PC-9 (cell line): ENCODE results near the gene PCMTD2. TPM values are rescaled to one million over a fixed set of nuclear protein-coding genes. Genes with fewer than 3 reads are reported as not detected.

Source experiments
- BruUV-seq: library from RNA; stranded (reverse); fragments of 400-500 nt; replicated peaks from 2 replicates; lab custom pipeline; 2021; lab: Mats Ljungman, UMichigan
- CTCF ChIA-PET: fragments of 300-600 bp; sonication (Branson Sonifier 250); formaldehyde crosslinking; loops from one replicate; lab custom pipeline; 2022; ENCODE audit warnings: antibody characterized with exemption; lab: Charles Lee
- POLR2A ChIA-PET: fragments of 300-600 bp; sonication (Branson Sonifier 250); formaldehyde crosslinking; loops from one replicate; lab custom pipeline; 2022; ENCODE audit warnings: antibody characterized with exemption; ENCODE audit not compliant: unreplicated experiment; lab: Charles Lee
- DNase-seq, 2 experiments: peaks; one replicate each; pipeline versions ENCODE4 v3.0.0 to v3.0.0-alpha.2; 2015 to 2022; ENCODE audit warnings: mixed read lengths in 1 of 2
- H2AFZ ChIP-seq: fragments of 200-600 bp; sonication (generic); 2 replicates; pipeline ENCODE4 v1.8.1; 2017; ENCODE audit warnings: antibody characterized with exemption
- H3F3A ChIP-seq: fragments of 200-600 bp; sonication (generic); 2 replicates; pipeline ENCODE4 v1.8.1; 2017; ENCODE audit warnings: antibody characterized with exemption, mild to moderate bottlenecking, low read depth; ENCODE audit not compliant: insufficient read depth
- H3K27ac ChIP-seq: fragments of 200-600 bp; sonication (generic); 2 replicates; pipeline ENCODE4 v1.6.1; 2016; ENCODE audit warnings: mixed run types
- H3K27me3 ChIP-seq: fragments of 200-600 bp; sonication (generic); 2 replicates; pipeline ENCODE4 v1.6.1; 2016; ENCODE audit warnings: low read depth, mixed run types; ENCODE audit not compliant: insufficient read depth
- H3K36me3 ChIP-seq: fragments of 200-600 bp; sonication (generic); 2 replicates; pipeline ENCODE4 v1.6.1; 2016; ENCODE audit warnings: low read depth, mixed run types
- H3K4me1 ChIP-seq: fragments of 200-600 bp; sonication (generic); replicated peaks from 2 replicates; pipeline ENCODE4 v1.6.1; 2016; ENCODE audit warnings: mixed run types; ENCODE audit not compliant: insufficient read depth
- H3K4me2 ChIP-seq: fragments of 200-600 bp; sonication (generic); 2 replicates; pipeline ENCODE4 v1.6.1; 2017; ENCODE audit warnings: mixed run types
- H3K4me3 ChIP-seq: fragments of 200-600 bp; sonication (generic); 2 replicates; pipeline ENCODE4 v1.6.1; 2016; ENCODE audit warnings: mixed run types
- H3K79me2 ChIP-seq: fragments of 200-600 bp; sonication (generic); 2 replicates; pipeline ENCODE4 v1.6.1; 2017; ENCODE audit warnings: low read depth, mixed run types
- H3K9me2 ChIP-seq: fragments of 200-600 bp; sonication (generic); 2 replicates; pipeline ENCODE4 v1.8.1; 2017; ENCODE audit warnings: mild to moderate bottlenecking; ENCODE audit not compliant: insufficient read depth
- H3K9me3 ChIP-seq: fragments of 200-600 bp; sonication (generic); 2 replicates; pipeline ENCODE4 v1.8.1; 2016; ENCODE audit warnings: low read depth; ENCODE audit not compliant: insufficient read depth
- H4K20me1 ChIP-seq: fragments of 200-600 bp; sonication (generic); 2 replicates; pipeline ENCODE4 v1.8.1; 2017; ENCODE audit not compliant: insufficient read depth
- CTCF ChIP-seq: fragments of 200-600 bp; sonication (generic); conservative IDR thresholded peaks from 2 replicates; pipeline ENCODE4 v1.6.1; 2017; ENCODE audit warnings: mixed run types, antibody characterized with exemption, mild to moderate bottlenecking, moderate library complexity
- EZH2 ChIP-seq: fragments of 200-600 bp; sonication (generic); IDR thresholded peaks from 2 replicates; pipeline ENCODE4 v1.8.0; 2017; ENCODE audit warnings: antibody characterized with exemption, low read depth
- intact Hi-C: fragments of 100-400 bp; cut with micrococcal nuclease; formaldehyde crosslinking; loops from one replicate; pipeline ENCODE4 v1.10.0; 2022; ENCODE audit not compliant: unreplicated experiment
- total RNA-seq: library from RNA; stranded (reverse); gene quantifications from 2 replicates; pipeline ENCODE4 v1.2.3, GENCODE V29; 2021

Gene PCMTD2
- total RNA-seq, 1 experiment from 2014 or later = 86.5 TPM

- Histone ChIP-seq H3K27ac (no peak overlapping the region), H3F3A (no peaks in the 10 kb centered on the region), H3K4me1 (peaks cover 15% of the 10 kb centered on the region), H3K79me2 (peaks cover 31% of the 10 kb centered on the region), H2AFZ (no peak overlapping the region), H3K9me2 (no peaks in the 10 kb centered on the region), H3K27me3 (peaks cover 38% of the 10 kb centered on the region), H3K9me3 (no peaks in the 10 kb centered on the region), H4K20me1 (peaks cover 7% of the 10 kb centered on the region; the same call in 1 of the 2 replicates), H3K4me3 (no peak overlapping the region), H3K36me3 (no peaks in the 10 kb centered on the region), H3K4me2 (no peak overlapping the region)
- ChIA-PET CTCF (interaction anchor here (0.6 kb wide), 1 partner anchor 101 kb away, joined by 9 read pairs; no protein-coding TSS in a partner anchor), POLR2A (no interaction called here)
- DNase-seq = no peak
- BruUV-seq = no TSS peak
- intact Hi-C loops = no loop called here
- no peak for TF ChIP-seq EZH2
- no peak for TF ChIP-seq CTCF
Observed at GRCh38 chr20:64254156-64254555, 1.4 kb upstream of the PCMTD2 start.

GRCh38 chr20:64254571-64255360, 782 bp upstream of the PCMTD2 start:
- CTCF ChIA-PET = interaction anchor here (0.6 kb wide), 1 partner anchor 102 kb away, joined by 9 read pairs; no protein-coding TSS in a partner anchor
- Histone ChIP-seq H3K79me2 (peaks cover 31% of the 10 kb centered on the region), H3K4me1 (peaks cover 15% of the 10 kb centered on the region), H3K9me2 (no peaks in the 10 kb centered on the region), H3K4me3 (peak overlapping the region; percentile 77), H2AFZ (peak overlapping the region; percentile 100), H3K27ac (no peak overlapping the region), H3K36me3 (no peaks in the 10 kb centered on the region), H3K9me3 (no peaks in the 10 kb centered on the region), H4K20me1 (peaks cover 7% of the 10 kb centered on the region; the same call in 1 of the 2 replicates), H3F3A (no peaks in the 10 kb centered on the region), H3K27me3 (peaks cover 32% of the 10 kb centered on the region), H3K4me2 (peak overlapping the region; percentile 98)
- TSS peak; percentile 89 for BruUV-seq
- POLR2A ChIA-PET = no interaction called here
- no peak for TF ChIP-seq EZH2
- no peak for TF ChIP-seq CTCF
- no peak for DNase-seq
- intact Hi-C loops = no loop called here

- TF ChIP-seq EZH2 (no peak), CTCF (no peak)
- Histone ChIP-seq H4K20me1 (peaks cover 7% of the 10 kb centered on the region; the same call in 1 of the 2 replicates), H3K4me1 (peaks cover 15% of the 10 kb centered on the region), H3F3A (no peaks in the 10 kb centered on the region), H3K4me3 (peak overlapping the region; percentile 77), H3K27me3 (peaks cover 15% of the 10 kb centered on the region), H3K27ac (0 out of 2 replicates have a peak overlapping the region, but pooled peaks have one; percentile 3), H3K79me2 (peaks cover 31% of the 10 kb centered on the region), H3K9me3 (no peaks in the 10 kb centered on the region), H3K9me2 (no peaks in the 10 kb centered on the region), H3K36me3 (no peaks in the 10 kb centered on the region), H3K4me2 (peak overlapping the region; percentile 94), H2AFZ (peak overlapping the region; percentile 82)
- intact Hi-C loops = no loop called here
- CTCF ChIA-PET = interaction anchor here (0.6 kb wide), 1 partner anchor 181 kb away, joined by 4 read pairs; no protein-coding TSS in a partner anchor
- POLR2A ChIA-PET = interaction anchor here (0.7 to 1.2 kb wide), 2 partner anchors 24 to 94 kb away, joined by 4 to 11 read pairs; no protein-coding TSS in a partner anchor
- DNase-seq = no peak
- BruUV-seq = TSS peak; percentile 49
Observed at GRCh38 chr20:64256282-64256935, 861 bp downstream of the PCMTD2 start.
